WTC11 (cell line): ENCODE measurements around the gene DLG1. TPM values are rescaled to one million over a fixed set of nuclear protein-coding genes. Genes with fewer than 3 reads are reported as not detected.

Source experiments
- ATAC-seq: fragments of 200-7000 bp; cut with Tn5 transposase; 2 replicates; pipeline ENCODE4 v1.10.0; 2021; ENCODE audit warnings: mild to moderate bottlenecking, moderate library complexity
- CTCF ChIA-PET: fragments of 300-600 bp; sonication (Branson Sonifier 250); formaldehyde crosslinking; loops from one replicate; lab custom pipeline; 2021; ENCODE audit warnings: antibody characterized with exemption; lab: Charles Lee
- POLR2A ChIA-PET: fragments of 350-600 bp; sonication (Branson Sonifier 250); formaldehyde crosslinking; loops from one replicate; lab custom pipeline; 2021; ENCODE audit warnings: antibody characterized with exemption; lab: Charles Lee
- DNase-seq: peaks from one replicate; pipeline ENCODE4 v3.0.0; 2021; ENCODE audit warnings: low spot score
- H3K27ac Mint-ChIP-seq: 2 replicates; pipeline ENCODE4 v1.8.0; 2021; ENCODE audit warnings: mixed read lengths
- H3K27me3 Mint-ChIP-seq: 2 replicates; pipeline ENCODE4 v1.8.0; 2021; ENCODE audit warnings: low read depth, mild to moderate bottlenecking, moderate library complexity, mixed read lengths
- H3K36me3 Mint-ChIP-seq: 2 replicates; pipeline ENCODE4 v1.8.0; 2021; ENCODE audit warnings: mixed read lengths
- H3K4me1 Mint-ChIP-seq: 2 replicates; pipeline ENCODE4 v1.8.0; 2022; ENCODE audit warnings: mixed read lengths
- H3K4me3 Mint-ChIP-seq: 2 replicates; pipeline ENCODE4 v1.8.0; 2021; ENCODE audit warnings: mild to moderate bottlenecking, moderate library complexity, mixed read lengths
- H3K9me3 Mint-ChIP-seq: 2 replicates; pipeline ENCODE4 v1.8.0; 2021; ENCODE audit warnings: mixed read lengths
- CREM ChIP-seq: sonication (generic); formaldehyde crosslinking; IDR thresholded peaks from 2 replicates; pipeline ENCODE4 v1.8.1; 2022; ENCODE audit warnings: mild to moderate bottlenecking, missing genetic modification reagents, moderate library complexity
- ETV6 ChIP-seq: sonication (generic); formaldehyde crosslinking; IDR thresholded peaks from 2 replicates; pipeline ENCODE4 v1.8.1; 2022; ENCODE audit warnings: mild to moderate bottlenecking, missing genetic modification reagents
- GABPB1 ChIP-seq: sonication (generic); formaldehyde crosslinking; IDR thresholded peaks from 2 replicates; pipeline ENCODE4 v1.8.1; 2023; ENCODE audit warnings: mild to moderate bottlenecking, missing genetic modification reagents
- GRHL2 ChIP-seq: fragments of 250-450 bp; sonication (Bioruptor Pico); IDR thresholded peaks from 2 replicates; pipeline ENCODE4 v1.8.0; 2022; ENCODE audit warnings: mild to moderate bottlenecking, moderate library complexity; ENCODE audit not compliant: insufficient replicate concordance, severe bottlenecking
- GTF2I ChIP-seq: fragments of 250-450 bp; sonication (Bioruptor Pico); conservative IDR thresholded peaks from 2 replicates; pipeline ENCODE4 v1.4.0; 2021; ENCODE audit warnings: mild to moderate bottlenecking
- IRF2 ChIP-seq: sonication (generic); formaldehyde crosslinking; IDR thresholded peaks from 2 replicates; pipeline ENCODE4 v1.8.0; 2022; ENCODE audit warnings: low read depth, missing genetic modification reagents, borderline replicate concordance
- JAZF1 ChIP-seq: fragments of 250-450 bp; sonication (Bioruptor Pico); IDR thresholded peaks from 2 replicates; pipeline ENCODE4 v1.9.0; 2021; ENCODE audit warnings: moderate library complexity, mild to moderate bottlenecking, inconsistent platforms
- JUN ChIP-seq: sonication (generic); formaldehyde crosslinking; IDR thresholded peaks from 2 replicates; pipeline ENCODE4 v1.8.0; 2023; ENCODE audit warnings: mild to moderate bottlenecking, missing genetic modification reagents
- KAT7 ChIP-seq: sonication (generic); formaldehyde crosslinking; IDR thresholded peaks from 2 replicates; pipeline ENCODE4 v1.8.1; 2023; ENCODE audit warnings: missing genetic modification reagents, mild to moderate bottlenecking, borderline replicate concordance
- NFE2L1 ChIP-seq: sonication (generic); formaldehyde crosslinking; IDR thresholded peaks from 2 replicates; pipeline ENCODE4 v1.8.1; 2023; ENCODE audit warnings: missing genetic modification reagents
- NR1H2 ChIP-seq: sonication (generic); formaldehyde crosslinking; IDR thresholded peaks from 2 replicates; pipeline ENCODE4 v1.9.0; 2021; ENCODE audit warnings: mild to moderate bottlenecking, moderate library complexity, missing genetic modification reagents
- PRRX2 ChIP-seq: fragments of 250-450 bp; sonication (Bioruptor Pico); IDR thresholded peaks from 2 replicates; pipeline ENCODE4 v1.8.0; 2021; ENCODE audit warnings: mild to moderate bottlenecking
- ZNF232 ChIP-seq: sonication (generic); formaldehyde crosslinking; IDR thresholded peaks from 2 replicates; pipeline ENCODE4 v1.8.0; 2022; ENCODE audit warnings: mild to moderate bottlenecking, missing genetic modification reagents
- ZNF263 ChIP-seq: sonication (generic); formaldehyde crosslinking; IDR thresholded peaks from 2 replicates; pipeline ENCODE4 v1.8.1; 2022; ENCODE audit warnings: low read depth, mild to moderate bottlenecking, moderate library complexity, missing genetic modification reagents
- ZNF396 ChIP-seq: fragments of 250-450 bp; sonication (Bioruptor Pico); IDR thresholded peaks from 2 replicates; pipeline ENCODE4 v1.8.0; 2021; ENCODE audit warnings: mild to moderate bottlenecking, moderate library complexity, borderline replicate concordance
- total RNA-seq: library from RNA; stranded (reverse); gene quantifications from 3 replicates; pipeline ENCODE4 v1.2.3, GENCODE V29; 2021
- TF ChIP-seq, protein P1 (sequence below): sonication (generic); formaldehyde crosslinking; IDR thresholded peaks from 2 replicates; pipeline ENCODE4 v1.8.1; 2022; ENCODE audit warnings: low read depth, mild to moderate bottlenecking, moderate library complexity, missing genetic modification reagents, borderline replicate concordance
- TF ChIP-seq, protein P2 (sequence below): sonication (generic); formaldehyde crosslinking; IDR thresholded peaks from 2 replicates; pipeline ENCODE4 v1.8.1; 2022; ENCODE audit warnings: low read depth, missing genetic modification reagents, borderline replicate concordance
- TF ChIP-seq, protein P3 (sequence below): sonication (generic); formaldehyde crosslinking; IDR thresholded peaks from 2 replicates; pipeline ENCODE4 v1.8.1; 2023; ENCODE audit warnings: mild to moderate bottlenecking, missing genetic modification reagents, moderate library complexity
- TF ChIP-seq, protein P4 (sequence below): fragments of 250-450 bp; sonication (Bioruptor Pico); IDR thresholded peaks from 2 replicates; pipeline ENCODE4 v1.8.0; 2021; ENCODE audit warnings: mild to moderate bottlenecking
- TF ChIP-seq, protein P5 (sequence below): fragments of 250-450 bp; sonication (Bioruptor Pico); IDR thresholded peaks from 2 replicates; pipeline ENCODE4 v1.9.0; 2021; ENCODE audit warnings: mild to moderate bottlenecking
- TF ChIP-seq, protein P6 (sequence below): sonication (generic); formaldehyde crosslinking; IDR thresholded peaks from 2 replicates; pipeline ENCODE4 v1.8.0; 2023; ENCODE audit warnings: missing genetic modification reagents, mild to moderate bottlenecking, borderline replicate concordance

The DLG1 gene
- total RNA-seq, 1 experiment from 2014 or later = 81.1 TPM

DNA sequence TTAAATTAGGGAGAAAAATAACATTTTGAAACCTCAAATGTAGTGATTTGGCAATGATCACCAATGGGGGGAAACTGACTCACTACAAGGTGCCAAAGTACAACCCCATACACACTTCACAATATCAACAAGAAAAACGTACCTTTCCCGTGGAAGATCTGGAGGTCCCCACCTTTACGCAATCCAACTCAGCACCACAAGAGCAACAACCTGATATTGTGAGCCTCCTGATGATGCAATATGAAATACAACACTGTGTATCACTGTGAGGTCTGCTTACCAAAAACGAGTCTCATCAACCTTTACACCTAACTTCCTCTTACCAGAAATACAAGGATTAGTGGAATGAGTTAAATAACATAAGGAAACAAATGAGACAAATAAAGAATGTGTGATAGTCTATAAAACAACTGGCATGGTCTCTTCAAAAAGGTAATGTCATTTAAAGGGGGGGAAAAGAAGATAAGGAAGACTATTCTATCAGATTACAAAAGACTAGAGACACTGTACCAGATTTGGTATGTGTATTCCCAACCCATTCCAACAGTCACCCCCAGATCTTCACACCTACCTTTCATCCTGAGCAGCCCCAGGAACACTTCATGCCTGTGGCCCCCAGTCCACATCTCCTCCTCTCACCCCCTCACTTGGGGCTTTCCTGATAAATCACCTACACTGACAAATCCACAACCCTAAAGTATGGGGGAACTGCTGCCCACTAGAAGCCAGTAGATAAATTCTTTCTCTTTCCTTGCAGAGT is 27.7 kb downstream of the DLG1 start:
- Mint-ChIP-seq H3K4me1 (peaks cover 18% of the 10 kb centered on the region), H3K9me3 (no peaks in the 10 kb centered on the region), H3K36me3 (peaks cover 3% of the 10 kb centered on the region; the same call in 1 of the 2 replicates), H3K27ac (peak overlapping the region; percentile 32), H3K27me3 (no peaks in the 10 kb centered on the region), H3K4me3 (no peak overlapping the region)
- TF ChIP-seq, protein P1, sequence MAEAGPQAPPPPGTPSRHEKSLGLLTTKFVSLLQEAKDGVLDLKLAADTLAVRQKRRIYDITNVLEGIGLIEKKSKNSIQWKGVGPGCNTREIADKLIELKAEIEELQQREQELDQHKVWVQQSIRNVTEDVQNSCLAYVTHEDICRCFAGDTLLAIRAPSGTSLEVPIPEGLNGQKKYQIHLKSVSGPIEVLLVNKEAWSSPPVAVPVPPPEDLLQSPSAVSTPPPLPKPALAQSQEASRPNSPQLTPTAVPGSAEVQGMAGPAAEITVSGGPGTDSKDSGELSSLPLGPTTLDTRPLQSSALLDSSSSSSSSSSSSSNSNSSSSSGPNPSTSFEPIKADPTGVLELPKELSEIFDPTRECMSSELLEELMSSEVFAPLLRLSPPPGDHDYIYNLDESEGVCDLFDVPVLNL = no peak
- TF ChIP-seq JUN = no peak
- no peak for TF ChIP-seq NR1H2 (CRISPR knock-in tag)
- TF ChIP-seq ZNF232 (CRISPR knock-in tag) = no peak
- TF ChIP-seq CREM (CRISPR knock-in tag) = no peak
- TF ChIP-seq ETV6 (CRISPR knock-in tag) = no peak
- TF ChIP-seq GABPB1 (CRISPR knock-in tag) = peak; percentile 97
- CTCF ChIA-PET = no interaction called here
- DNase-seq (no peak), ATAC-seq (no peak)
- POLR2A ChIA-PET = no interaction called here

DNA sequence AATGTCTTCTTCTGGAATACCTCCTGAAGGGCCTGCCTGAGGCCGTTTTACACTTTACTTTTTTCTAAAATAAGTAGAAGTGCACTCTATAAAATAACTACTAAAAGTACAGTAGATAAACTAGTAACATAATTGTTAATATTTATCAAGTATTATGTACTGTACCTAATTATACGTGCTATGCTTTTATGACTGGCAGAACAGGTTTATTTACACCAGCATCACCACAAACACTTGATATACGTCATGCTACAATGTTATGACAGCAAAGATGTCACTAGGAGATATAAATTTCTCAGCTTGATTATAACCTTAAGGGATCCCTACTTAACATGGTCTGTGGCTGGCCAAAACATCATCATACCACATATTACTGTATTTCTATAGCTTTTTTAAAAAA is 29.4 kb downstream of the DLG1 start:
- H3K9me3 Mint-ChIP-seq = no peaks in the 10 kb centered on the region
- H3K4me3 Mint-ChIP-seq = no peak overlapping the region
- H3K36me3 Mint-ChIP-seq = peaks cover 2% of the 10 kb centered on the region
- ChIA-PET POLR2A (interaction anchor here (0.5 kb wide), 1 partner anchor 665 kb away, joined by 3 read pairs; no protein-coding TSS in a partner anchor), CTCF (interaction anchor here (3.0 kb wide), 1 partner anchor 12 kb away, joined by 17 read pairs; no protein-coding TSS in a partner anchor)
- no peak for DNase-seq
- ATAC-seq = no peak
- TF ChIP-seq CREM (CRISPR knock-in tag) (no peak), PRRX2 (CRISPR knock-in tag) (no peak), IRF2 (CRISPR knock-in tag) (no peak), ZNF263 (CRISPR knock-in tag) (no peak), KAT7 (CRISPR knock-in tag) (no peak), JAZF1 (CRISPR knock-in tag) (no peak), GABPB1 (CRISPR knock-in tag) (no peak), ZNF396 (no peak), GRHL2 (CRISPR knock-in tag) (no peak), GTF2I (no peak), NFE2L1 (CRISPR knock-in tag) (no peak)
- TF ChIP-seq, protein P2, sequence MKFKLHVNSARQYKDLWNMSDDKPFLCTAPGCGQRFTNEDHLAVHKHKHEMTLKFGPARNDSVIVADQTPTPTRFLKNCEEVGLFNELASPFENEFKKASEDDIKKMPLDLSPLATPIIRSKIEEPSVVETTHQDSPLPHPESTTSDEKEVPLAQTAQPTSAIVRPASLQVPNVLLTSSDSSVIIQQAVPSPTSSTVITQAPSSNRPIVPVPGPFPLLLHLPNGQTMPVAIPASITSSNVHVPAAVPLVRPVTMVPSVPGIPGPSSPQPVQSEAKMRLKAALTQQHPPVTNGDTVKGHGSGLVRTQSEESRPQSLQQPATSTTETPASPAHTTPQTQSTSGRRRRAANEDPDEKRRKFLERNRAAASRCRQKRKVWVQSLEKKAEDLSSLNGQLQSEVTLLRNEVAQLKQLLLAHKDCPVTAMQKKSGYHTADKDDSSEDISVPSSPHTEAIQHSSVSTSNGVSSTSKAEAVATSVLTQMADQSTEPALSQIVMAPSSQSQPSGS = no peak
- TF ChIP-seq, protein P3, sequence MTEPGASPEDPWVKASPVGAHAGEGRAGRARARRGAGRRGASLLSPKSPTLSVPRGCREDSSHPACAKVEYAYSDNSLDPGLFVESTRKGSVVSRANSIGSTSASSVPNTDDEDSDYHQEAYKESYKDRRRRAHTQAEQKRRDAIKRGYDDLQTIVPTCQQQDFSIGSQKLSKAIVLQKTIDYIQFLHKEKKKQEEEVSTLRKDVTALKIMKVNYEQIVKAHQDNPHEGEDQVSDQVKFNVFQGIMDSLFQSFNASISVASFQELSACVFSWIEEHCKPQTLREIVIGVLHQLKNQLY (CRISPR knock-in tag) = no peak
- TF ChIP-seq, protein P4, sequence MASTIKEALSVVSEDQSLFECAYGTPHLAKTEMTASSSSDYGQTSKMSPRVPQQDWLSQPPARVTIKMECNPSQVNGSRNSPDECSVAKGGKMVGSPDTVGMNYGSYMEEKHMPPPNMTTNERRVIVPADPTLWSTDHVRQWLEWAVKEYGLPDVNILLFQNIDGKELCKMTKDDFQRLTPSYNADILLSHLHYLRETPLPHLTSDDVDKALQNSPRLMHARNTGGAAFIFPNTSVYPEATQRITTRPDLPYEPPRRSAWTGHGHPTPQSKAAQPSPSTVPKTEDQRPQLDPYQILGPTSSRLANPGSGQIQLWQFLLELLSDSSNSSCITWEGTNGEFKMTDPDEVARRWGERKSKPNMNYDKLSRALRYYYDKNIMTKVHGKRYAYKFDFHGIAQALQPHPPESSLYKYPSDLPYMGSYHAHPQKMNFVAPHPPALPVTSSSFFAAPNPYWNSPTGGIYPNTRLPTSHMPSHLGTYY (CRISPR knock-in tag) = no peak
- TF ChIP-seq, protein P5, sequence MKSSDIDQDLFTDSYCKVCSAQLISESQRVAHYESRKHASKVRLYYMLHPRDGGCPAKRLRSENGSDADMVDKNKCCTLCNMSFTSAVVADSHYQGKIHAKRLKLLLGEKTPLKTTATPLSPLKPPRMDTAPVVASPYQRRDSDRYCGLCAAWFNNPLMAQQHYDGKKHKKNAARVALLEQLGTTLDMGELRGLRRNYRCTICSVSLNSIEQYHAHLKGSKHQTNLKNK (CRISPR knock-in tag) = no peak
- TF ChIP-seq, protein P6, sequence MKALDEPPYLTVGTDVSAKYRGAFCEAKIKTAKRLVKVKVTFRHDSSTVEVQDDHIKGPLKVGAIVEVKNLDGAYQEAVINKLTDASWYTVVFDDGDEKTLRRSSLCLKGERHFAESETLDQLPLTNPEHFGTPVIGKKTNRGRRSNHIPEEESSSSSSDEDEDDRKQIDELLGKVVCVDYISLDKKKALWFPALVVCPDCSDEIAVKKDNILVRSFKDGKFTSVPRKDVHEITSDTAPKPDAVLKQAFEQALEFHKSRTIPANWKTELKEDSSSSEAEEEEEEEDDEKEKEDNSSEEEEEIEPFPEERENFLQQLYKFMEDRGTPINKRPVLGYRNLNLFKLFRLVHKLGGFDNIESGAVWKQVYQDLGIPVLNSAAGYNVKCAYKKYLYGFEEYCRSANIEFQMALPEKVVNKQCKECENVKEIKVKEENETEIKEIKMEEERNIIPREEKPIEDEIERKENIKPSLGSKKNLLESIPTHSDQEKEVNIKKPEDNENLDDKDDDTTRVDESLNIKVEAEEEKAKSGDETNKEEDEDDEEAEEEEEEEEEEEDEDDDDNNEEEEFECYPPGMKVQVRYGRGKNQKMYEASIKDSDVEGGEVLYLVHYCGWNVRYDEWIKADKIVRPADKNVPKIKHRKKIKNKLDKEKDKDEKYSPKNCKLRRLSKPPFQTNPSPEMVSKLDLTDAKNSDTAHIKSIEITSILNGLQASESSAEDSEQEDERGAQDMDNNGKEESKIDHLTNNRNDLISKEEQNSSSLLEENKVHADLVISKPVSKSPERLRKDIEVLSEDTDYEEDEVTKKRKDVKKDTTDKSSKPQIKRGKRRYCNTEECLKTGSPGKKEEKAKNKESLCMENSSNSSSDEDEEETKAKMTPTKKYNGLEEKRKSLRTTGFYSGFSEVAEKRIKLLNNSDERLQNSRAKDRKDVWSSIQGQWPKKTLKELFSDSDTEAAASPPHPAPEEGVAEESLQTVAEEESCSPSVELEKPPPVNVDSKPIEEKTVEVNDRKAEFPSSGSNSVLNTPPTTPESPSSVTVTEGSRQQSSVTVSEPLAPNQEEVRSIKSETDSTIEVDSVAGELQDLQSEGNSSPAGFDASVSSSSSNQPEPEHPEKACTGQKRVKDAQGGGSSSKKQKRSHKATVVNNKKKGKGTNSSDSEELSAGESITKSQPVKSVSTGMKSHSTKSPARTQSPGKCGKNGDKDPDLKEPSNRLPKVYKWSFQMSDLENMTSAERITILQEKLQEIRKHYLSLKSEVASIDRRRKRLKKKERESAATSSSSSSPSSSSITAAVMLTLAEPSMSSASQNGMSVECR (CRISPR knock-in tag) = no peak
- peaks cover 20% of the 10 kb centered on the region for H3K4me1 Mint-ChIP-seq
- no peak overlapping the region for H3K27ac Mint-ChIP-seq
- H3K27me3 Mint-ChIP-seq = no peaks in the 10 kb centered on the region
